ENCODE data around the gene TXNRD2. TPM values are rescaled to one million over a fixed set of nuclear protein-coding genes. Genes with fewer than 3 reads are reported as not detected.

TXNRD2 gene
- total and polyA plus RNA-seq, 10 of the 15 experiments (the other 5 are each of a cell fraction or from before 2014, with no cell fraction given), result 1.6 to 26.0 (median 13.9) TPM

GRCh38 chr22:19846620-19847344, 94.8 kb downstream of the TXNRD2 start:
- WGBS (ENCODE audit: insufficient coverage, insufficient replicate concordance, low lambda C conversion rate, missing lambda C conversion rate), result 86% methylated on average over 9 of the region's 9 CpGs
- no peak overlapping the region for H3K4me3 ChIP-seq
- ChIA-PET SMC1A (ENCODE audit: uncharacterized antibody, unreplicated experiment) (no interaction called here), CTCF (no interaction called here), POLR2A (no interaction called here), RAD21 (ENCODE audit: unreplicated experiment) (no interaction called here)
- H3K9ac ChIP-seq (ENCODE audit: control insufficient read depth, insufficient read depth, low read length), result no peak overlapping the region
- H4K20me1 ChIP-seq (ENCODE audit: control insufficient read depth, insufficient read depth), result no peaks in the 10 kb centered on the region
- TF ChIP-seq POLR2A (IDR thresholded peaks at IDR 0.05; ENCODE audit: low read depth, low read length) (peak; percentile 43; the same call in 1 of the 2 replicates), TBL1XR1 (IDR thresholded peaks at IDR 0.05; ENCODE audit: low read depth, low read length) (no peak)
- no peak overlapping the region for H2AFZ ChIP-seq (ENCODE audit: control insufficient read depth, low read depth, low read length)
- in situ Hi-C loops (cut with MboI) (no loop called here), intact Hi-C loops (cut with micrococcal nuclease; ENCODE audit: unreplicated experiment) (no loop called here)
- peaks cover 5 to 9% of the 10 kb centered on the region in 2 experiments for H3K36me3 ChIP-seq (ENCODE audit: control insufficient read depth in 2 of 2, insufficient read depth in 2 of 2, low read length in 1 of 2)
- no peak for ATAC-seq
- BruUV-seq (replicated peaks), result no TSS peak
- no peak overlapping the region for H3K4me2 ChIP-seq (ENCODE audit: control insufficient read depth, insufficient read depth)
- no peak for FAIRE-seq
- H3K4me1 ChIP-seq (ENCODE audit: control insufficient read depth, insufficient read depth, low read length), result no peaks in the 10 kb centered on the region; the same call in none of the 2 replicates
- no peak for DNase-seq (ENCODE audit: low read depth, low spot score)
- no peaks in the 10 kb centered on the region for H3K27me3 ChIP-seq (replicated peaks in 1 of 2; ENCODE audit: control insufficient read depth in 2 of 2, insufficient read depth in 2 of 2, low read length in 1 of 2)
- no peaks in the 10 kb centered on the region for H3K79me2 ChIP-seq (ENCODE audit: control insufficient read depth, insufficient read depth, low read length)
- H3K9me3 ChIP-seq (replicated peaks; ENCODE audit: control insufficient read depth, insufficient read depth, low read length), result no peaks in the 10 kb centered on the region; the same call in 2 of the 3 replicates
- no peak overlapping the region for H3K27ac ChIP-seq (ENCODE audit: control insufficient read depth, insufficient read depth)

GRCh38 chr22:19845054-19845722, 96.4 kb downstream of the TXNRD2 start:
- DNase-seq (ENCODE audit: low read depth, low spot score), result no peak
- Histone ChIP-seq H2AFZ (ENCODE audit: control insufficient read depth, low read depth, low read length) (no peak overlapping the region), H3K9me3 (replicated peaks; ENCODE audit: control insufficient read depth, insufficient read depth, low read length) (no peaks in the 10 kb centered on the region; the same call in 2 of the 3 replicates), H3K9ac (ENCODE audit: control insufficient read depth, insufficient read depth, low read length) (no peak overlapping the region), H3K27ac (ENCODE audit: control insufficient read depth, insufficient read depth) (no peak overlapping the region), H3K4me2 (ENCODE audit: control insufficient read depth, insufficient read depth) (no peak overlapping the region), H3K36me3 (ENCODE audit: control insufficient read depth in 2 of 2, insufficient read depth in 2 of 2, low read length in 1 of 2) (no peaks in the 10 kb centered on the region; a peak in 2 of 4 replicates), H3K79me2 (ENCODE audit: control insufficient read depth, insufficient read depth, low read length) (no peaks in the 10 kb centered on the region), H3K27me3 (replicated peaks in 1 of 2; ENCODE audit: control insufficient read depth in 2 of 2, insufficient read depth in 2 of 2, low read length in 1 of 2) (no peaks in the 10 kb centered on the region), H3K4me1 (ENCODE audit: control insufficient read depth, insufficient read depth, low read length) (no peaks in the 10 kb centered on the region; the same call in none of the 2 replicates), H3K4me3 (no peak overlapping the region), H4K20me1 (ENCODE audit: control insufficient read depth, insufficient read depth) (no peaks in the 10 kb centered on the region)
- ChIA-PET RAD21 (ENCODE audit: unreplicated experiment) (no interaction called here), CTCF (no interaction called here), SMC1A (ENCODE audit: uncharacterized antibody, unreplicated experiment) (interaction anchor here (1.2 kb wide), 1 partner anchor 65 kb away, joined by 3 read pairs; no protein-coding TSS in a partner anchor), POLR2A (interaction anchor here (1.0 kb wide), 1 partner anchor 10 kb away, joined by 3 read pairs; no protein-coding TSS in a partner anchor)
- intact Hi-C loops (cut with micrococcal nuclease; ENCODE audit: unreplicated experiment), result no loop called here
- 93% methylated on average over 8 of the region's 8 CpGs for WGBS (ENCODE audit: insufficient coverage, insufficient replicate concordance, low lambda C conversion rate, missing lambda C conversion rate)
- FAIRE-seq, result no peak
- in situ Hi-C loops (cut with MboI), result no loop called here
- BruUV-seq (replicated peaks), result no TSS peak
- ATAC-seq, result no peak
- TF ChIP-seq IKZF2 (IDR thresholded peaks at IDR 0.05), result no peak
- TF ChIP-seq ZNF384 (IDR thresholded peaks at IDR 0.05; ENCODE audit: borderline replicate concordance, low read depth, low read length), result no peak
- TF ChIP-seq PBX3 (IDR thresholded peaks at IDR 0.05; ENCODE audit: insufficient replicate concordance, low read depth, low read length), result no peak
- TF ChIP-seq RELA (IDR thresholded peaks at IDR 0.05; ENCODE audit: borderline replicate concordance, partially characterized antibody), result no peak
- TF ChIP-seq PKNOX1 (IDR thresholded peaks at IDR 0.05), result no peak
- no peak for TF ChIP-seq ZBTB40 (IDR thresholded peaks at IDR 0.05; ENCODE audit: borderline replicate concordance)
